HepG2 (cell line): ENCODE data around the gene PPIL3. TPM values are rescaled to one million over a fixed set of nuclear protein-coding genes. Genes with fewer than 3 reads are reported as not detected.

Experiments used
- ARNTL ChIP-seq: sonication (generic); formaldehyde crosslinking; IDR thresholded peaks from 2 replicates; pipeline ENCODE4 v1.4.0; 2020; ENCODE audit warnings: mild to moderate bottlenecking, missing genetic modification reagents
- ELF4 ChIP-seq: sonication (generic); formaldehyde crosslinking; IDR thresholded peaks from 2 replicates; pipeline ENCODE4 v1.5.0; 2020; ENCODE audit warnings: missing genetic modification reagents, mild to moderate bottlenecking, moderate library complexity, borderline replicate concordance
- ISX ChIP-seq: sonication (generic); formaldehyde crosslinking; conservative IDR thresholded peaks from 2 replicates; pipeline ENCODE4 v1.5.0; 2020; ENCODE audit warnings: missing genetic modification reagents
- JUND ChIP-seq: sonication (generic); formaldehyde crosslinking; IDR thresholded peaks from 2 replicates; pipeline ENCODE4 v1.8.0; 2022; ENCODE audit warnings: mild to moderate bottlenecking, missing genetic modification reagents
- MEIS2 ChIP-seq: sonication (generic); formaldehyde crosslinking; IDR thresholded peaks from 2 replicates; pipeline ENCODE4 v1.9.0; 2021; ENCODE audit warnings: mild to moderate bottlenecking, missing genetic modification reagents
- NFIC ChIP-seq: IDR thresholded peaks from 2 replicates; pipeline ENCODE4 v1.6.1; 2012; ENCODE audit warnings: mild to moderate bottlenecking, low read length, inconsistent platforms
- SATB2 ChIP-seq: sonication (generic); formaldehyde crosslinking; IDR thresholded peaks from 2 replicates; pipeline ENCODE4 v1.5.0; 2020; ENCODE audit warnings: missing genetic modification reagents
- SMAD3 ChIP-seq: sonication (generic); formaldehyde crosslinking; IDR thresholded peaks from 2 replicates; pipeline ENCODE4 v1.4.0; 2020; ENCODE audit warnings: missing genetic modification reagents
- TAF1 ChIP-seq: sonication (generic); formaldehyde crosslinking; IDR thresholded peaks from 2 replicates; pipeline ENCODE4 v1.4.0; 2020; ENCODE audit warnings: missing genetic modification reagents
- TCF12 ChIP-seq, 2 experiments: fragments of 450-650 bp in 1 of 2; sonication (generic) in 1 of 2; formaldehyde crosslinking in 1 of 2; IDR thresholded peaks; 2 replicates each; pipeline versions ENCODE4 v1.6.1 to v1.8.0; 2017 to 2022; ENCODE audit warnings: antibody characterized with exemption in 1 of 2, mild to moderate bottlenecking in 1 of 2, missing genetic modification reagents in 1 of 2, moderate library complexity in 1 of 2
- ZBTB42 ChIP-seq: sonication (generic); formaldehyde crosslinking; IDR thresholded peaks from 2 replicates; pipeline ENCODE4 v1.5.0; 2020; ENCODE audit warnings: mild to moderate bottlenecking, missing genetic modification reagents
- ZFP36 ChIP-seq: fragments of 150-350 bp; IDR thresholded peaks from 2 replicates; pipeline ENCODE4 v1.6.1; 2018; ENCODE audit warnings: borderline replicate concordance, low read length, low read depth; ENCODE audit not compliant: partially characterized antibody
- ZNF121 ChIP-seq: sonication (generic); formaldehyde crosslinking; IDR thresholded peaks from 2 replicates; pipeline ENCODE4 v1.5.0; 2020; ENCODE audit warnings: mild to moderate bottlenecking, missing genetic modification reagents
- ZNF256 ChIP-seq: sonication (generic); formaldehyde crosslinking; conservative IDR thresholded peaks from 2 replicates; pipeline ENCODE4 v1.4.0; 2020; ENCODE audit warnings: missing genetic modification reagents
- ZNF30 ChIP-seq: sonication (generic); formaldehyde crosslinking; IDR thresholded peaks from 2 replicates; pipeline ENCODE4 v1.5.0; 2020; ENCODE audit warnings: mild to moderate bottlenecking, missing genetic modification reagents
- ZNF430 ChIP-seq: sonication (generic); formaldehyde crosslinking; IDR thresholded peaks from 2 replicates; pipeline ENCODE4 v1.9.0; 2021; ENCODE audit warnings: mild to moderate bottlenecking, missing genetic modification reagents
- ZNF432 ChIP-seq: sonication (generic); formaldehyde crosslinking; IDR thresholded peaks from 2 replicates; pipeline ENCODE4 v1.5.0; 2020; ENCODE audit warnings: missing genetic modification reagents, mild to moderate bottlenecking, borderline replicate concordance
- ZNF850 ChIP-seq: sonication (generic); formaldehyde crosslinking; conservative IDR thresholded peaks from 2 replicates; pipeline ENCODE4 v1.9.0; 2021; ENCODE audit warnings: mild to moderate bottlenecking, missing genetic modification reagents
- polyA plus RNA-seq, 8 experiments: library from polyadenylated mRNA; depleted of rRNA in 3 of 8; stranded (reverse) in 7 of 8; unstranded in 1 of 8; fragments of >200 nt; fragmentation: Illumina TruSeq in 4 of 8; extraction: Trizol in 4 of 8; gene quantifications; 2 replicates each; pipeline versions ENCODE4 v1.2.1 to v1.2.3, GENCODE V29; 2011 to 2016; ENCODE audit warnings: low read depth in 4 of 8, missing spikeins in 1 of 8, mixed read lengths in 1 of 8; ENCODE audit not compliant: insufficient read depth in 1 of 8
- total RNA-seq, 5 experiments: library from RNA; depleted of rRNA; stranded (reverse); fragments of >200 nt; fragmentation: Illumina TruSeq; extraction: Trizol; gene quantifications; 2 replicates each; pipeline ENCODE4 v1.2.3, GENCODE V29; 2016; ENCODE audit warnings: low read depth in 1 of 5
- TF ChIP-seq, protein P1 (sequence below), 2 experiments: IDR thresholded peaks; 2 replicates each; pipeline ENCODE4 v1.6.1; 2011 to 2012; ENCODE audit warnings: low read length in 2 of 2, borderline replicate concordance in 1 of 2, low read depth in 1 of 2, mild to moderate bottlenecking in 1 of 2, moderate library complexity in 1 of 2
- TF ChIP-seq, protein P2 (sequence below): IDR thresholded peaks from 2 replicates; pipeline ENCODE4 v1.6.1; 2016; ENCODE audit warnings: missing compliant biosample characterization, missing genetic modification reagents, borderline replicate concordance
- TF ChIP-seq, protein P3 (sequence below): IDR thresholded peaks from 2 replicates; pipeline ENCODE4 v1.6.1; 2016; ENCODE audit warnings: low read depth

Gene PPIL3
- total and polyA plus RNA-seq, 2 of the 13 experiments (the other 11 are each of a cell fraction or from before 2014, with no cell fraction given): 98.7 to 107 TPM

- TF ChIP-seq ZNF432 (CRISPR knock-in tag) (no peak), TCF12 (IDR thresholded peaks at IDR 0.05) (no peak), TCF12 (CRISPR knock-in tag; IDR thresholded peaks at IDR 0.05) (0 out of 2 replicates have a peak, but pooled peaks have one; percentile 38), SATB2 (CRISPR knock-in tag) (no peak), ELF4 (CRISPR knock-in tag) (no peak), ZNF256 (CRISPR knock-in tag) (no peak), ZNF430 (CRISPR knock-in tag) (peak; percentile 44; the same call in 1 of the 2 replicates), ISX (CRISPR knock-in tag) (no peak; the same call in 1 of the 2 replicates), MEIS2 (CRISPR knock-in tag) (peak; percentile 57; the same call in 1 of the 2 replicates), NFIC (no peak), JUND (CRISPR knock-in tag) (no peak), ZNF121 (CRISPR knock-in tag) (no peak; the same call in 1 of the 2 replicates), ZFP36 (no peak), ZNF30 (peak; percentile 80), TAF1 (CRISPR knock-in tag) (no peak; the same call in 1 of the 2 replicates), SMAD3 (CRISPR knock-in tag) (peak; percentile 80; the same call in 1 of the 2 replicates), ARNTL (CRISPR knock-in tag) (0 out of 2 replicates have a peak, but pooled peaks have one; percentile 30), ZNF850 (CRISPR knock-in tag) (no peak), ZBTB42 (CRISPR knock-in tag) (no peak; the same call in 1 of the 2 replicates)
- TF ChIP-seq, protein P1, sequence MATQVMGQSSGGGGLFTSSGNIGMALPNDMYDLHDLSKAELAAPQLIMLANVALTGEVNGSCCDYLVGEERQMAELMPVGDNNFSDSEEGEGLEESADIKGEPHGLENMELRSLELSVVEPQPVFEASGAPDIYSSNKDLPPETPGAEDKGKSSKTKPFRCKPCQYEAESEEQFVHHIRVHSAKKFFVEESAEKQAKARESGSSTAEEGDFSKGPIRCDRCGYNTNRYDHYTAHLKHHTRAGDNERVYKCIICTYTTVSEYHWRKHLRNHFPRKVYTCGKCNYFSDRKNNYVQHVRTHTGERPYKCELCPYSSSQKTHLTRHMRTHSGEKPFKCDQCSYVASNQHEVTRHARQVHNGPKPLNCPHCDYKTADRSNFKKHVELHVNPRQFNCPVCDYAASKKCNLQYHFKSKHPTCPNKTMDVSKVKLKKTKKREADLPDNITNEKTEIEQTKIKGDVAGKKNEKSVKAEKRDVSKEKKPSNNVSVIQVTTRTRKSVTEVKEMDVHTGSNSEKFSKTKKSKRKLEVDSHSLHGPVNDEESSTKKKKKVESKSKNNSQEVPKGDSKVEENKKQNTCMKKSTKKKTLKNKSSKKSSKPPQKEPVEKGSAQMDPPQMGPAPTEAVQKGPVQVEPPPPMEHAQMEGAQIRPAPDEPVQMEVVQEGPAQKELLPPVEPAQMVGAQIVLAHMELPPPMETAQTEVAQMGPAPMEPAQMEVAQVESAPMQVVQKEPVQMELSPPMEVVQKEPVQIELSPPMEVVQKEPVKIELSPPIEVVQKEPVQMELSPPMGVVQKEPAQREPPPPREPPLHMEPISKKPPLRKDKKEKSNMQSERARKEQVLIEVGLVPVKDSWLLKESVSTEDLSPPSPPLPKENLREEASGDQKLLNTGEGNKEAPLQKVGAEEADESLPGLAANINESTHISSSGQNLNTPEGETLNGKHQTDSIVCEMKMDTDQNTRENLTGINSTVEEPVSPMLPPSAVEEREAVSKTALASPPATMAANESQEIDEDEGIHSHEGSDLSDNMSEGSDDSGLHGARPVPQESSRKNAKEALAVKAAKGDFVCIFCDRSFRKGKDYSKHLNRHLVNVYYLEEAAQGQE (IDR thresholded peaks at IDR 0.05; ENCODE audit: borderline replicate concordance in 1 of 2, low read depth in 1 of 2, low read length in 2 of 2): no peak
- TF ChIP-seq, protein P2, sequence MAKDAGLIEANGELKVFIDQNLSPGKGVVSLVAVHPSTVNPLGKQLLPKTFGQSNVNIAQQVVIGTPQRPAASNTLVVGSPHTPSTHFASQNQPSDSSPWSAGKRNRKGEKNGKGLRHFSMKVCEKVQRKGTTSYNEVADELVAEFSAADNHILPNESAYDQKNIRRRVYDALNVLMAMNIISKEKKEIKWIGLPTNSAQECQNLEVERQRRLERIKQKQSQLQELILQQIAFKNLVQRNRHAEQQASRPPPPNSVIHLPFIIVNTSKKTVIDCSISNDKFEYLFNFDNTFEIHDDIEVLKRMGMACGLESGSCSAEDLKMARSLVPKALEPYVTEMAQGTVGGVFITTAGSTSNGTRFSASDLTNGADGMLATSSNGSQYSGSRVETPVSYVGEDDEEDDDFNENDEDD: peak; percentile 51; the same call in 1 of the 2 replicates
- TF ChIP-seq, protein P3, sequence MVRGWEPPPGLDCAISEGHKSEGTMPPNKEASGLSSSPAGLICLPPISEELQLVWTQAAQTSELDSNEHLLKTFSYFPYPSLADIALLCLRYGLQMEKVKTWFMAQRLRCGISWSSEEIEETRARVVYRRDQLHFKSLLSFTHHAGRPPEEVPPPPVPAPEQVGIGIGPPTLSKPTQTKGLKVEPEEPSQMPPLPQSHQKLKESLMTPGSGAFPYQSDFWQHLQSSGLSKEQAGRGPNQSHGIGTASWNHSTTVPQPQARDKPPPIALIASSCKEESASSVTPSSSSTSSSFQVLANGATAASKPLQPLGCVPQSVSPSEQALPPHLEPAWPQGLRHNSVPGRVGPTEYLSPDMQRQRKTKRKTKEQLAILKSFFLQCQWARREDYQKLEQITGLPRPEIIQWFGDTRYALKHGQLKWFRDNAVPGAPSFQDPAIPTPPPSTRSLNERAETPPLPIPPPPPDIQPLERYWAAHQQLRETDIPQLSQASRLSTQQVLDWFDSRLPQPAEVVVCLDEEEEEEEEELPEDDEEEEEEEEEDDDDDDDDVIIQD (CRISPR knock-in tag): no peak
Observed at GRCh38 chr2:200843993-200844948, 44.6 kb downstream of the PPIL3 start (continued).
